Stomach (tissue), 19 donors: ENCODE data around the gene PLLP. TPM values are rescaled to one million over a fixed set of nuclear protein-coding genes. Genes with fewer than 3 reads are reported as not detected.

Experiments used
- DNase-seq, 2 donors: peaks; one replicate each; pipeline versions ENCODE4 v3.0.0 to v3.0.0-alpha.2; 2013 to 2019
- H3K27ac ChIP-seq, 5 donors: fragments of 200-600 bp in 4 of 5; sonication (generic) in 4 of 5; one replicate each; pipeline ENCODE4 v1.5.1; 2013 to 2019; ENCODE audit warnings: mild to moderate bottlenecking in 1 of 5, moderate library complexity in 1 of 5
- H3K27me3 ChIP-seq, 3 donors: fragments of 200-600 bp; sonication (generic); one replicate each; pipeline ENCODE4 v1.5.1; 2017 to 2019; ENCODE audit warnings: mixed run types in 1 of 3
- H3K36me3 ChIP-seq, 4 donors: fragments of 200-600 bp; sonication (generic); 1 replicate in 3 of 4; 2 replicates in 1 of 4; pipeline ENCODE4 v1.5.1; 2016 to 2019
- H3K4me1 ChIP-seq, 4 donors: fragments of 200-600 bp; sonication (generic); one replicate each; pipeline ENCODE4 v1.5.1; 2016 to 2019
- H3K4me3 ChIP-seq, 4 donors: fragments of 200-600 bp; sonication (generic) in 3 of 4; one replicate each; pipeline ENCODE4 v1.5.1; 2016 to 2019; ENCODE audit warnings: mild to moderate bottlenecking in 1 of 4
- H3K9me3 ChIP-seq, 4 donors: fragments of 200-600 bp; sonication (generic); one replicate each; pipeline ENCODE4 v1.5.1; 2016 to 2019
- EP300 ChIP-seq: sonication (generic); formaldehyde crosslinking; IDR thresholded peaks from one replicate; pipeline ENCODE4 v1.6.1; 2017; ENCODE audit warnings: antibody characterized with exemption
- POLR2A ChIP-seq, 4 donors: fragments of 450-650 bp; IDR thresholded peaks; one replicate each; pipeline ENCODE4 v1.6.1; 2016; ENCODE audit warnings: antibody characterized with exemption in 4 of 4, control low read depth in 2 of 4, mild to moderate bottlenecking in 1 of 4, moderate library complexity in 1 of 4
- POLR2AphosphoS5 ChIP-seq, 3 donors: sonication (generic); formaldehyde crosslinking; IDR thresholded peaks; one replicate each; pipeline ENCODE4 v1.6.1; 2016; ENCODE audit warnings: antibody characterized with exemption in 3 of 3
- WGBS, 5 donors: extraction: QIAGEN DNeasy Blood & Tissue Kit in 3 of 5; methylation state at CpG; one replicate each; pipeline versions ENCODE4 v1.1.5 to v1.1.7; 2013 to 2018; 5-methylcytosine and 5-hydroxymethylcytosine counted together
- intact Hi-C: fragments of 100-400 bp; cut with DNase I; formaldehyde crosslinking; loops from one replicate; pipeline ENCODE4 v1.15.1; 2023; ENCODE audit warnings: low total_unique reads
- long read RNA-seq, 10 donors: transcript quantifications; one replicate each; lab custom pipeline, GENCODE V29; 2026
- polyA plus RNA-seq, 3 donors: library from polyadenylated mRNA; stranded (reverse); fragments of 200-250 nt; gene quantifications; one replicate each; pipeline ENCODE4 v1.2.3, GENCODE V29; 2013
- total RNA-seq, 5 donors: library from RNA; depleted of rRNA; stranded (reverse); fragments of >200 nt; gene quantifications; one replicate each; pipeline versions ENCODE4 v1.1.0 to v1.2.3, GENCODE V29; 2014 to 2016
- TF ChIP-seq, protein P1 (sequence below), 7 experiments: fragments of 450-650 bp in 4 of 7; fragments of 200-600 bp in 3 of 7; sonication (generic) in 3 of 7; IDR thresholded peaks; one replicate each; pipeline ENCODE4 v1.5.1; 2016 to 2019; ENCODE audit warnings: antibody characterized with exemption in 7 of 7, control low read depth in 2 of 7, mild to moderate bottlenecking in 1 of 7
- donor health status: healthy with polysubstance abuse.
- donor health status: Bipolar disorder and iron deficiency.
- donor health status: healthy.

PLLP gene
- total RNA-seq, result 100 to 1,000 TPM in 2 of 5 donors, 10 to 100 TPM in 3; 27.4 to 190 (median 59.1) TPM
- polyA plus RNA-seq, result 10 to 100 TPM; 39.0 to 46.6 (median 43.7) TPM
- long read RNA-seq, donor 1, transcript PLLP-201 (4 exons, 1,512 nt), result major isoform, 30 of 36 reads
- long read RNA-seq, donor 1, partial matches to known transcripts, result 6 of 36 reads
- long read RNA-seq, donor 1, other reads (novel, unspliced or antisense), result 0 of 36 reads
- long read RNA-seq, donor 2, transcript PLLP-201 (4 exons, 1,512 nt), result major isoform, 34 of 48 reads
- long read RNA-seq, donor 2, partial matches to known transcripts, result 14 of 48 reads
- long read RNA-seq, donor 2, other reads (novel, unspliced or antisense), result 0 of 48 reads
- long read RNA-seq, donor 3, transcript PLLP-201 (4 exons, 1,512 nt), result major isoform, 12 of 12 reads
- long read RNA-seq, donor 3, partial matches to known transcripts, result 0 of 12 reads
- long read RNA-seq, donor 3, other reads (novel, unspliced or antisense), result 0 of 12 reads
- long read RNA-seq, donor 4, transcript PLLP-201 (4 exons, 1,512 nt), result major isoform, 7 of 7 reads
- long read RNA-seq, donor 4, partial matches to known transcripts, result 0 of 7 reads
- long read RNA-seq, donor 4, other reads (novel, unspliced or antisense), result 0 of 7 reads
- long read RNA-seq, donor 5, transcript PLLP-201 (4 exons, 1,512 nt), result major isoform, 16 of 17 reads
- long read RNA-seq, donor 5, partial matches to known transcripts, result 0 of 17 reads
- long read RNA-seq, donor 5, other reads (novel, unspliced or antisense), result 0 of 17 reads
- long read RNA-seq, donor 6, transcript PLLP-201 (4 exons, 1,512 nt), result major isoform, 51 of 73 reads
- long read RNA-seq, donor 6, partial matches to known transcripts, result 21 of 73 reads
- long read RNA-seq, donor 6, other reads (novel, unspliced or antisense), result 0 of 73 reads
- long read RNA-seq, donor 7, transcript PLLP-201 (4 exons, 1,512 nt), result major isoform, 41 of 70 reads
- long read RNA-seq, donor 7, partial matches to known transcripts, result 29 of 70 reads
- long read RNA-seq, donor 7, other reads (novel, unspliced or antisense), result 0 of 70 reads
- long read RNA-seq, donor 8, transcript PLLP-201 (4 exons, 1,512 nt), result major isoform, 11 of 17 reads
- long read RNA-seq, donor 8, partial matches to known transcripts, result 6 of 17 reads
- long read RNA-seq, donor 8, other reads (novel, unspliced or antisense), result 0 of 17 reads
- long read RNA-seq, donor 9, transcript PLLP-201 (4 exons, 1,512 nt), result major isoform, 19 of 19 reads
- long read RNA-seq, donor 9, partial matches to known transcripts, result 0 of 19 reads
- long read RNA-seq, donor 9, other reads (novel, unspliced or antisense), result 0 of 19 reads
- long read RNA-seq, donor 10, transcript PLLP-201 (4 exons, 1,512 nt), result major isoform, 10 of 10 reads
- long read RNA-seq, donor 10, partial matches to known transcripts, result 0 of 10 reads
- long read RNA-seq, donor 10, other reads (novel, unspliced or antisense), result 0 of 10 reads

DNA sequence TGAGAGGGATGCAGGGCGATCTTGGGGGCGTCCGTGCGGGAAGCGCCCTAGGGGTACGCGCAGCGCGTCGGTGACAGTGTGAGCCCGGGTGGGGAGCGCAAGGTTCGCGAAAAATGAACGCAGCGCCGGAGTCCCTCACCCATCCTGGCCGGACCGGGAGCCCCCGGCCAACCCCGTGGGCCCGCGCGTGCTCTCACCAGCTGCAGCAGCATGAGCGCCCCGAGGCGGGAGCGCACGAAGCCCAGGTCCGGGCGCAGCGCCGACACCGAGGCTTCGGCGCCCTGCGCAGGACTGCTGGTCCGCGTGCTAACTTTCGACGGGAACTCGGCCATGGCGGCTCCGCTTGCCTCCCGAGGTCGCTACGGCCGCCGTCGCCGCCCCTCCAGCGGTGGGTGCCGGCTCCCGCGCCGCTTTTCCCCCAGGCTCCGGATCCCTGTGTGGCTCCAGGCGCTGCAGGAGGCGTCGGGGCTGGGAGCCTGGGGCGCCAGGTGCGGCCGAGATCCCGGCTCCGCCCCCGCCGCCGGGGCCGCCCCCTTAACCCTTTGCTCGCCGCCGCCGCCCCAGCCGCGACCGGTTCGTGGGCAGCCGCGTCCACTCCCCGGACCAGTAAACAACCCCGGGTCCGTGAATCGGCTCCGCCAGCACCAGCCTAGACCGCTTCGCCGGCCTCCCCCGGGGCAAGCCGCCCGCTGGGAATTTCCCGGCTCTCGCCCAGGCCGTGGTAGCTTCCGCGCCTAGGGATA lies at the start of gene PLLP:
Gene PLLP, minus strand, starts transcription at position 464 of the 743 bp plus-strand sequence. Its CDS starts 132 bp downstream, at position 332.
- H3K27ac ChIP-seq, result peak within 1 kb of the TSS; percentile 84 to 90 (median 89)
- H3K4me1 ChIP-seq, result peaks cover 15 to 47% (median 39%) of the 10 kb centered on the region in 4 donors

GRCh38 chr16:57333402-57333801 lies 48.9 kb upstream of the PLLP start:
- DNase-seq, result no peak
- H3K36me3 ChIP-seq, result no peaks in the 10 kb centered on the region
- peaks cover 0 to 3% (median 0%) of the 10 kb centered on the region in 3 donors for H3K27me3 ChIP-seq
- 93 to 100% (median 100%) methylated on average over 1 of the region's 1 CpG for WGBS, 5 donors
- intact Hi-C loops, result no loop called here
- H3K27ac ChIP-seq, result no peak overlapping the region
- peaks cover 0 to 11% (median 3%) of the 10 kb centered on the region in 4 donors for H3K9me3 ChIP-seq
- no peaks in the 10 kb centered on the region for H3K4me1 ChIP-seq
- TF ChIP-seq POLR2A (IDR thresholded peaks at IDR 0.05) (no peak), EP300 (no peak), POLR2AphosphoS5 (IDR thresholded peaks at IDR 0.05) (no peak)
- TF ChIP-seq, protein P1, sequence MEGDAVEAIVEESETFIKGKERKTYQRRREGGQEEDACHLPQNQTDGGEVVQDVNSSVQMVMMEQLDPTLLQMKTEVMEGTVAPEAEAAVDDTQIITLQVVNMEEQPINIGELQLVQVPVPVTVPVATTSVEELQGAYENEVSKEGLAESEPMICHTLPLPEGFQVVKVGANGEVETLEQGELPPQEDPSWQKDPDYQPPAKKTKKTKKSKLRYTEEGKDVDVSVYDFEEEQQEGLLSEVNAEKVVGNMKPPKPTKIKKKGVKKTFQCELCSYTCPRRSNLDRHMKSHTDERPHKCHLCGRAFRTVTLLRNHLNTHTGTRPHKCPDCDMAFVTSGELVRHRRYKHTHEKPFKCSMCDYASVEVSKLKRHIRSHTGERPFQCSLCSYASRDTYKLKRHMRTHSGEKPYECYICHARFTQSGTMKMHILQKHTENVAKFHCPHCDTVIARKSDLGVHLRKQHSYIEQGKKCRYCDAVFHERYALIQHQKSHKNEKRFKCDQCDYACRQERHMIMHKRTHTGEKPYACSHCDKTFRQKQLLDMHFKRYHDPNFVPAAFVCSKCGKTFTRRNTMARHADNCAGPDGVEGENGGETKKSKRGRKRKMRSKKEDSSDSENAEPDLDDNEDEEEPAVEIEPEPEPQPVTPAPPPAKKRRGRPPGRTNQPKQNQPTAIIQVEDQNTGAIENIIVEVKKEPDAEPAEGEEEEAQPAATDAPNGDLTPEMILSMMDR (IDR thresholded peaks at IDR 0.05), result no peak
- no peak overlapping the region for H3K4me3 ChIP-seq

More for the DNA sequence above, at the start of gene PLLP:
- Histone ChIP-seq H3K4me3 (peak within 1 kb of the TSS; percentile 59 to 80 (median 70)), H3K9me3 (no peaks in the 10 kb centered on the region), H3K36me3 (no peaks in the 10 kb centered on the region), H3K27me3 (peaks cover 0 to 29% (median 13%) of the 10 kb centered on the region in 3 donors)
- intact Hi-C loops, result no loop called here
- DNase-seq, result peak; percentile 74 to 87
- 0 to 2% (median 1%) methylated on average over 38 to 95 of the region's 95 CpGs for WGBS, 5 donors
- TF ChIP-seq POLR2A (IDR thresholded peaks at IDR 0.05), result peak in 1 of 4 donors; percentile 59
- TF ChIP-seq, protein P1 (IDR thresholded peaks at IDR 0.05), result no peak
- TF ChIP-seq POLR2AphosphoS5 (IDR thresholded peaks at IDR 0.05), result peak in 2 of 3 donors; percentile 74 to 80

GRCh38 chr16:57331355-57331754 lies 46.9 kb upstream of the PLLP start:
- WGBS, 5 donors, result 72 to 86% (median 84%) methylated on average over 3 of the region's 3 CpGs
- Histone ChIP-seq H3K4me3 (no peak overlapping the region), H3K9me3 (peaks cover 0 to 6% (median 3%) of the 10 kb centered on the region in 4 donors), H3K27ac (no peak overlapping the region), H3K36me3 (no peaks in the 10 kb centered on the region), H3K27me3 (no peaks in the 10 kb centered on the region), H3K4me1 (no peaks in the 10 kb centered on the region)
- no peak for TF ChIP-seq EP300
- TF ChIP-seq, protein P1 (IDR thresholded peaks at IDR 0.05), result no peak
- TF ChIP-seq POLR2A (IDR thresholded peaks at IDR 0.05), result no peak
- no peak for TF ChIP-seq POLR2AphosphoS5 (IDR thresholded peaks at IDR 0.05)
- intact Hi-C loops, result no loop called here
- no peak for DNase-seq
